ENCODE data around the gene CDH4. TPM values are rescaled to one million over a fixed set of nuclear protein-coding genes. Genes with fewer than 3 reads are reported as not detected.

The CDH4 gene
- total and polyA plus RNA-seq, 2 donors (not counting 1 experiment from before 2014, with no cell fraction given): not detected

DNA sequence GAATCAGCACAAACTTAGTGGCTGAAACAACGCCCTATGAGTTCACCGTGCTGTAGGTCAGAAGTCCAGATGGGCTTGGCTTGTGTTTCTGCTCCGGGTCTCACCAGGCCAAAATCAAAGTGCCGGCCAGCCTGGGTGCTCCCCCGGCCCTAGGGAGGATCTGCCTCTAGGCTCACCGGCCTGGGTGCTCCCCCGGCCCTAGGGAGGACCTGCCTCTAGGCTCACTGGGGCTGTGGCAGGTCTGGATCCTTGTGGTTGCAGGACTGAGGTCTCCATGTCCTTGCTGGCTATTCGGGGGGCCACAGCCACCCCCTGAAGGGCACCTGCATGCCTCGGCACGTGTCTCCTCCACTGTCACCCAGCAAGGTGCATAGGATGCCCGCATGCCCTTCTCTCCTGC, 597.3 kb downstream of the CDH4 start:
- H3K36me3 ChIP-seq (replicated peaks in 1 of 2; ENCODE audit: control extremely low read depth in 1 of 2, control insufficient read depth in 1 of 2, extremely low read depth in 1 of 2, insufficient read depth in 2 of 2, low read length in 1 of 2): no peaks in the 10 kb centered on the region
- intact Hi-C loops (cut with micrococcal nuclease): no loop called here
- Mint-ChIP-seq H3K27me3 (no peaks in the 10 kb centered on the region), H3K4me3 (no peak overlapping the region), H3K27ac (no peak overlapping the region), H3K9me3 (ENCODE audit: insufficient read depth) (no peaks in the 10 kb centered on the region), H3K4me1 (no peaks in the 10 kb centered on the region)
- WGBS (ENCODE audit: insufficient coverage): 91% methylated on average over 11 of the region's 11 CpGs
- no peak for TF ChIP-seq EZH2 (IDR thresholded peaks at IDR 0.05; ENCODE audit: borderline replicate concordance, insufficient read depth, low read depth, low read length, poor library complexity, severe bottlenecking)
- TF ChIP-seq, protein P1, sequence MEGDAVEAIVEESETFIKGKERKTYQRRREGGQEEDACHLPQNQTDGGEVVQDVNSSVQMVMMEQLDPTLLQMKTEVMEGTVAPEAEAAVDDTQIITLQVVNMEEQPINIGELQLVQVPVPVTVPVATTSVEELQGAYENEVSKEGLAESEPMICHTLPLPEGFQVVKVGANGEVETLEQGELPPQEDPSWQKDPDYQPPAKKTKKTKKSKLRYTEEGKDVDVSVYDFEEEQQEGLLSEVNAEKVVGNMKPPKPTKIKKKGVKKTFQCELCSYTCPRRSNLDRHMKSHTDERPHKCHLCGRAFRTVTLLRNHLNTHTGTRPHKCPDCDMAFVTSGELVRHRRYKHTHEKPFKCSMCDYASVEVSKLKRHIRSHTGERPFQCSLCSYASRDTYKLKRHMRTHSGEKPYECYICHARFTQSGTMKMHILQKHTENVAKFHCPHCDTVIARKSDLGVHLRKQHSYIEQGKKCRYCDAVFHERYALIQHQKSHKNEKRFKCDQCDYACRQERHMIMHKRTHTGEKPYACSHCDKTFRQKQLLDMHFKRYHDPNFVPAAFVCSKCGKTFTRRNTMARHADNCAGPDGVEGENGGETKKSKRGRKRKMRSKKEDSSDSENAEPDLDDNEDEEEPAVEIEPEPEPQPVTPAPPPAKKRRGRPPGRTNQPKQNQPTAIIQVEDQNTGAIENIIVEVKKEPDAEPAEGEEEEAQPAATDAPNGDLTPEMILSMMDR (IDR thresholded peaks at IDR 0.05): no peak
- H3K4me3 ChIP-seq (ENCODE audit: control extremely low read depth in 1 of 5, extremely low read depth in 1 of 5, insufficient read depth in 1 of 5, low read depth in 2 of 5, low read length in 4 of 5): no peak overlapping the region
- H4K20me1 ChIP-seq (ENCODE audit: control insufficient read depth, insufficient read depth, low read length, poor library complexity, severe bottlenecking): no peaks in the 10 kb centered on the region
- H2AFZ ChIP-seq (ENCODE audit: insufficient read depth, low read depth, low read length, poor library complexity, severe bottlenecking): no peak overlapping the region
- no peaks in the 10 kb centered on the region for H3K4me1 ChIP-seq (ENCODE audit: control insufficient read depth in 2 of 2, insufficient read depth in 2 of 2, low read length in 2 of 2)
- peaks cover 0 to 34% (median 0%) of the 10 kb centered on the region in 3 donors for H3K9me3 ChIP-seq (ENCODE audit: control extremely low read depth in 1 of 3, control insufficient read depth in 2 of 3, insufficient read depth in 1 of 3, low read length in 2 of 3)
- ChIA-PET CTCF (no interaction called here), POLR2A (no interaction called here)
- H3K79me2 ChIP-seq (ENCODE audit: control insufficient read depth, insufficient read depth, low read length): no peaks in the 10 kb centered on the region
- no peaks in the 10 kb centered on the region for H3K27me3 ChIP-seq (replicated peaks in 1 of 4; ENCODE audit: control extremely low read depth in 1 of 4, control insufficient read depth in 3 of 4, insufficient read depth in 4 of 4, low read length in 3 of 4)
- H3K4me2 ChIP-seq (replicated peaks; ENCODE audit: low read depth, low read length, poor library complexity, severe bottlenecking): no peak overlapping the region
- no peak overlapping the region for H3K9ac ChIP-seq (ENCODE audit: low read length)
- ATAC-seq (ENCODE audit: low read depth): no peak
- no peak overlapping the region for H3K27ac ChIP-seq (ENCODE audit: low read length in 2 of 2)
- no peak for DNase-seq

DNA sequence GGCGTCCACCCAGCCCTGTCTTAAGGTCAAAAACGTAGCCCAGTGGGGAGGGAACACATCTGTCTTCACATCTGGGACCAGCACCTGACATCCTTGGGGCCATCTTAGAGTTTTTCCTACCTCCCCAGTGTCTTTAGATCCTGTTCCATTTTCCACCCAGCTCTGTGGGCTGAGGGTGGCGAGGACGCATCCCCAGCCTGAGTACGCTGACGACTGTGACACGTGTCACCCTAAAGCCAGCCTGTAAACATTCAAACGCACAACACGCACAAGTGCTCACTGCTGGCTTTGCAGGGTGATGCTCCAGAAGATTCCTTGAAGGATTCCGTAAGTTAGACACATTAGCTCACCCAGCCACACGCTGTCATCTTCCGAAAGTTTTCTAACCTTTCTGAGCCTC, 597.8 kb downstream of the CDH4 start:
- H3K4me2 ChIP-seq (replicated peaks; ENCODE audit: low read depth, low read length, poor library complexity, severe bottlenecking): no peak overlapping the region
- no peak overlapping the region for H3K27ac ChIP-seq (ENCODE audit: low read length in 2 of 2)
- no peak for ATAC-seq (ENCODE audit: low read depth)
- DNase-seq: no peak
- intact Hi-C loops (cut with micrococcal nuclease): no loop called here
- no peaks in the 10 kb centered on the region for H3K9me3 Mint-ChIP-seq (ENCODE audit: insufficient read depth)
- no peaks in the 10 kb centered on the region for H3K27me3 Mint-ChIP-seq
- H3K27ac Mint-ChIP-seq: no peak overlapping the region
- H3K27me3 ChIP-seq (replicated peaks in 1 of 4; ENCODE audit: control extremely low read depth in 1 of 4, control insufficient read depth in 3 of 4, insufficient read depth in 4 of 4, low read length in 3 of 4): no peaks in the 10 kb centered on the region
- no peak overlapping the region for H3K9ac ChIP-seq (ENCODE audit: low read length)
- no peaks in the 10 kb centered on the region for H3K36me3 ChIP-seq (replicated peaks in 1 of 2; ENCODE audit: control extremely low read depth in 1 of 2, control insufficient read depth in 1 of 2, extremely low read depth in 1 of 2, insufficient read depth in 2 of 2, low read length in 1 of 2)
- 86% methylated on average over 12 of the region's 12 CpGs for WGBS (ENCODE audit: insufficient coverage)
- H4K20me1 ChIP-seq (ENCODE audit: control insufficient read depth, insufficient read depth, low read length, poor library complexity, severe bottlenecking): no peaks in the 10 kb centered on the region
- H3K9me3 ChIP-seq (ENCODE audit: control extremely low read depth in 1 of 3, control insufficient read depth in 2 of 3, insufficient read depth in 1 of 3, low read length in 2 of 3): peaks cover 0 to 39% (median 0%) of the 10 kb centered on the region in 3 donors
- H3K4me3 ChIP-seq (ENCODE audit: control extremely low read depth in 1 of 5, extremely low read depth in 1 of 5, insufficient read depth in 1 of 5, low read depth in 2 of 5, low read length in 4 of 5): no peak overlapping the region
- ChIA-PET POLR2A (no interaction called here), CTCF (no interaction called here)
- no peak overlapping the region for H3K4me3 Mint-ChIP-seq
- H3K4me1 Mint-ChIP-seq: no peaks in the 10 kb centered on the region
- no peak overlapping the region for H2AFZ ChIP-seq (ENCODE audit: insufficient read depth, low read depth, low read length, poor library complexity, severe bottlenecking)
- TF ChIP-seq EZH2 (IDR thresholded peaks at IDR 0.05; ENCODE audit: borderline replicate concordance, insufficient read depth, low read depth, low read length, poor library complexity, severe bottlenecking): no peak
- TF ChIP-seq, protein P1 (IDR thresholded peaks at IDR 0.05): no peak
- H3K79me2 ChIP-seq (ENCODE audit: control insufficient read depth, insufficient read depth, low read length): no peaks in the 10 kb centered on the region
- H3K4me1 ChIP-seq (ENCODE audit: control insufficient read depth in 2 of 2, insufficient read depth in 2 of 2, low read length in 2 of 2): no peaks in the 10 kb centered on the region

All from B cell (primary cell).